ENCODE measurements around the gene EEFSEC. TPM values are rescaled to one million over a fixed set of nuclear protein-coding genes. Genes with fewer than 3 reads are reported as not detected.
A peak's percentile ranks its signal among the peaks of the same experiment; 100 is the strongest.

EEFSEC gene
- total RNA-seq, 1 donor, result 3.0 TPM

DNA sequence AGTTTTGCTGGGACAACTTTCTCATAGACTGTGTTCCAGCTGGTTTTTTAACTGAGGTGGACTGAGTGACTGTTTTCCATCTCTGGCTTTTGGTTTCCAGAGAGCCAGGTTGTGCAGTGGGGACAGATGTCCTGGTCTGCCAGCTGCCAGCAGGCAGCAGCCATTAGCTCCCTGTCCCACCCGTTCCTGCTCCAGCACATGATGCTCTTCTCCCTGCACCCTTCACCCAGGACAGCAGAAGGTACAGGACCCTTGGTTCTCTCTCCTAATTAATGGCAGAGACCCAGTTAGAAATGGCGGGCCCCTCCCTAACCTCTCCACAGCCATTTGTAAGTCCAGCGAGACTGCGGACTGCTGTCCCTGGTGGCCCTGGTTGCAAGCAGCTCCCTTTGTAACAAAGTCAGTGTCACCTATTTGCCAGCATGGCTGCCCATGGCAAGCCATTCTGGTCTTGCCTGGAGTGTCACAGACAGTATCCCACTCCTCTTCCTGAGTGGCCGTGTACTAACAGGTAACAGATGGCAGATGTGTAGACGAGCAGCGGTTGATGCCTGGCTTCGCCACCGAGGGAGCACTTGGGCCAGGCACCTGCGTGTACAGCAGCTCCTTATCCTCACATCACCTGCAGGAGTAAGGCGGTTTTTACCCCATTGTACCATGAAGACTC lies 165.1 kb downstream of the EEFSEC start:
- no peak overlapping the region for H3K4me3 ChIP-seq (ENCODE audit: low read depth, low read length)
- no peak for DNase-seq (ENCODE audit: low read depth)
- no peak for TF ChIP-seq CTCF (IDR thresholded peaks at IDR 0.05; ENCODE audit: insufficient read depth, low read depth, low read length)

DNA sequence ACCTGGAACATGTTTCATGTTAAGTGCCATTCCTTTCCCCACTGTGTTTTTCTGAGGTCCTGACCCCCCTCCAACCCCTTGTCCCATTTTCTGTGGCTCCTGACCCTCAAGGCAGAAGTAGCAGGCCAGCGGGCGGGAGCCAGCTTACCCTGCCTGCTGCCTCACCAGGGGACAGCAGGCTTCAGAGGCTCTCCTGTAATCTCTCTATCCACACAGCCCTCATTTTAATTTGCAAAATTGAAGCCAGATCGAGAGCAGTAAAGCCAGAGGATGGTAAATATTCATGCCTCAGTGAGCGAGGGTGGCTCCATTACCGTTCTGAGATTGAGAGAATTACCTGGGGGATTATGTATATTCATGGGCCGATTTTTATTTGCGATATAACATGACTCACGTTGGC lies 165.8 kb downstream of the EEFSEC start:
- no peak for DNase-seq (ENCODE audit: low read depth)
- no peak for TF ChIP-seq CTCF (IDR thresholded peaks at IDR 0.05; ENCODE audit: insufficient read depth, low read depth, low read length)
- H3K4me3 ChIP-seq (ENCODE audit: low read depth, low read length), result no peak overlapping the region

- no peak for DNase-seq (ENCODE audit: low read depth)
- no peak for TF ChIP-seq CTCF (IDR thresholded peaks at IDR 0.05; ENCODE audit: insufficient read depth, low read depth, low read length)
- H3K4me3 ChIP-seq (ENCODE audit: low read depth, low read length), result no peak overlapping the region
Observed at GRCh38 chr3:128319741-128320141, 166.5 kb downstream of the EEFSEC start.

DNA sequence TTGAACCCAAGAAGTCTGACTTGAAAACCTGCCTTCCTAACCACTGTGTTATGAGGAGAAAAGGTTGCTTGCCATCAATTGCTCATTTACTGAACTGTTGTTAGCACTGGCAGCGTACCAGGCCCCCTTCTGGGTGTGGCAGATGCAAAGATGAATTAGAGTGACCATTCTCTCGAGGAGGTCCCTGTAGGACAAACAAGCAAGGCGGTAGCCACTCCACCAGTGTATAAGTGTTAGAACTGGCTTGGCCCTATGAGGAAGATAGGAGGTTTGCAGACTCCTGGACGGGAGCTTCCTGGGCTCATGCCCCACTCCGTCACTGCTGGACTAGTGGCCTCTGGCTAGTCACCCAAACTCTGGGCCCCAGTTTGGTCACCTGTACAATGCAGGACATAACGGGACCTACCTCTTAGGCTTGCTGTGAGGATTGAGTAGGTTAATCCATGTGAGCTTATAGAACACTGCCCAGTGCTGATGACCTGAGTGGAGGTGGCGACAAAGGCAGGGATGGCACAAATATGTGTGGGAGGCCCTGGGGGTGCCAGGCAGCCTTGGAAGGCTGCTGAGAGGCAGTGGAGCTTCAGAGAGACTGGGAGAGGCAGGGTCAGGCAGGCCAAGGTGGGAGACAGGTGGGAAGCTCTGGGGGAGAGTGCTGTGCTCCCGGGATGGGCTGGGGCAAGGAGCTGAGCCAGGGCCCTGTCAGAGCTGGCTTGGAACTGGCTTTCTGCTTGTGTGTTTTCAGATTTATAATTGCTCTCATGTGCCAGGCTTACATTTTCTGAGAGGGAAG lies 167.5 kb downstream of the EEFSEC start:
- H3K4me3 ChIP-seq (ENCODE audit: low read depth, low read length), result no peak overlapping the region
- no peak for DNase-seq (ENCODE audit: low read depth)
- TF ChIP-seq CTCF (IDR thresholded peaks at IDR 0.05; ENCODE audit: insufficient read depth, low read depth, low read length), result no peak

- no peak overlapping the region for H3K4me3 ChIP-seq (ENCODE audit: low read depth, low read length)
- no peak for DNase-seq (ENCODE audit: low read depth)
- TF ChIP-seq CTCF (IDR thresholded peaks at IDR 0.05; ENCODE audit: insufficient read depth, low read depth, low read length), result no peak
Observed at GRCh38 chr3:128321418-128321817, 168.1 kb downstream of the EEFSEC start.

- no peak overlapping the region for H3K4me3 ChIP-seq (ENCODE audit: low read depth, low read length)
- DNase-seq (ENCODE audit: low read depth), result peak; percentile 54
- peak; percentile 74 for TF ChIP-seq CTCF (IDR thresholded peaks at IDR 0.05; ENCODE audit: insufficient read depth, low read depth, low read length)
Observed at GRCh38 chr3:128322030-128323022, 169.0 kb downstream of the EEFSEC start.

Measured in fibroblast of villous mesenchyme (primary cell).